ENCODE measurements around the gene TMEM181. TPM values are rescaled to one million over a fixed set of nuclear protein-coding genes. Genes with fewer than 3 reads are reported as not detected.
"Not testable (repeated sequence)": the region's sequence is repeated elsewhere in the genome, so short reads cannot be mapped to it uniquely, and the experiment has no call there.

TMEM181 gene
- total and polyA plus RNA-seq, 2 donors (not counting 1 experiment from before 2014, with no cell fraction given), result 2.8 to 9.3 TPM

- H3K27ac ChIP-seq (ENCODE audit: low read length in 2 of 2), result no peak overlapping the region
- intact Hi-C loops (cut with micrococcal nuclease), result no loop called here
- no peaks in the 10 kb centered on the region for H4K20me1 ChIP-seq (ENCODE audit: control insufficient read depth, insufficient read depth, low read length, poor library complexity, severe bottlenecking)
- H3K4me1 ChIP-seq (ENCODE audit: control insufficient read depth in 2 of 2, insufficient read depth in 2 of 2, low read length in 2 of 2), result peaks cover 2 to 9% of the 10 kb centered on the region in 2 donors
- WGBS (ENCODE audit: insufficient coverage), result 100% methylated on average over 4 of the region's 6 CpGs
- ATAC-seq (ENCODE audit: low read depth) (no peak), DNase-seq (no peak)
- POLR2A ChIA-PET, result no interaction called here
- H3K4me3 Mint-ChIP-seq, result no peak overlapping the region
- peaks cover 0 to 2% (median 0%) of the 10 kb centered on the region in 4 experiments for H3K27me3 ChIP-seq (replicated peaks in 1 of 4; ENCODE audit: control extremely low read depth in 1 of 4, control insufficient read depth in 3 of 4, insufficient read depth in 4 of 4, low read length in 3 of 4)
- no peak overlapping the region for H3K4me3 ChIP-seq (ENCODE audit: control extremely low read depth in 1 of 5, extremely low read depth in 1 of 5, insufficient read depth in 1 of 5, low read depth in 2 of 5, low read length in 4 of 5)
- no peak overlapping the region for H3K27ac Mint-ChIP-seq
- H3K27me3 Mint-ChIP-seq, result no peaks in the 10 kb centered on the region
- no peak overlapping the region for H3K9ac ChIP-seq (ENCODE audit: low read length)
- no peak for TF ChIP-seq EZH2 (IDR thresholded peaks at IDR 0.05; ENCODE audit: borderline replicate concordance, insufficient read depth, low read depth, low read length, poor library complexity, severe bottlenecking)
- H3K9me3 ChIP-seq (ENCODE audit: control extremely low read depth in 1 of 3, control insufficient read depth in 2 of 3, insufficient read depth in 1 of 3, low read length in 2 of 3), result no peaks in the 10 kb centered on the region
- no peak overlapping the region for H3K4me2 ChIP-seq (replicated peaks; ENCODE audit: low read depth, low read length, poor library complexity, severe bottlenecking)
- CTCF ChIA-PET, result interaction anchor here (0.7 to 4.1 kb wide), 3 partner anchors 12 to 18 kb away, joined by 3 to 11 read pairs (median 4); no protein-coding TSS in a partner anchor
- no peaks in the 10 kb centered on the region for H3K9me3 Mint-ChIP-seq (ENCODE audit: insufficient read depth)
- peaks cover 2% of the 10 kb centered on the region for H3K4me1 Mint-ChIP-seq
- no peak overlapping the region for H2AFZ ChIP-seq (ENCODE audit: insufficient read depth, low read depth, low read length, poor library complexity, severe bottlenecking)
- H3K36me3 ChIP-seq (replicated peaks in 1 of 2; ENCODE audit: control extremely low read depth in 1 of 2, control insufficient read depth in 1 of 2, extremely low read depth in 1 of 2, insufficient read depth in 2 of 2, low read length in 1 of 2), result no peaks in the 10 kb centered on the region
- no peaks in the 10 kb centered on the region for H3K79me2 ChIP-seq (ENCODE audit: control insufficient read depth, insufficient read depth, low read length)
Measured at GRCh38 chr6:158672726-158673125, 112.8 kb downstream of the TMEM181 start.

- H3K9me3 Mint-ChIP-seq (ENCODE audit: insufficient read depth), result no peaks in the 10 kb centered on the region
Measured at GRCh38 chr6:158674342-158675131, 114.6 kb downstream of the TMEM181 start.

GRCh38 chr6:158677094-158677493 is 117.2 kb downstream of the TMEM181 start:
- CTCF ChIA-PET, result interaction anchor here (0.7 kb wide), 1 partner anchor 17 kb away, joined by 3 read pairs; no protein-coding TSS in a partner anchor
- H3K9ac ChIP-seq (ENCODE audit: low read length); H3K4me1 ChIP-seq (ENCODE audit: control insufficient read depth in 2 of 2, insufficient read depth in 2 of 2, low read length in 2 of 2); H3K4me3 ChIP-seq (ENCODE audit: control extremely low read depth in 1 of 5, extremely low read depth in 1 of 5, insufficient read depth in 1 of 5, low read depth in 2 of 5, low read length in 4 of 5); H4K20me1 ChIP-seq (ENCODE audit: control insufficient read depth, insufficient read depth, low read length, poor library complexity, severe bottlenecking); H3K27ac ChIP-seq (ENCODE audit: low read length in 2 of 2); POLR2A ChIA-PET; DNase-seq; H3K27me3 Mint-ChIP-seq; H3K4me3 Mint-ChIP-seq; H3K27ac Mint-ChIP-seq; H3K4me2 ChIP-seq (replicated peaks; ENCODE audit: low read depth, low read length, poor library complexity, severe bottlenecking); intact Hi-C loops (cut with micrococcal nuclease); ATAC-seq (ENCODE audit: low read depth); H3K4me1 Mint-ChIP-seq; H3K9me3 ChIP-seq (ENCODE audit: control extremely low read depth in 1 of 3, control insufficient read depth in 2 of 3, insufficient read depth in 1 of 3, low read length in 2 of 3); H3K36me3 ChIP-seq (replicated peaks in 1 of 2; ENCODE audit: control extremely low read depth in 1 of 2, control insufficient read depth in 1 of 2, extremely low read depth in 1 of 2, insufficient read depth in 2 of 2, low read length in 1 of 2); H3K27me3 ChIP-seq (replicated peaks in 1 of 4; ENCODE audit: control extremely low read depth in 1 of 4, control insufficient read depth in 3 of 4, insufficient read depth in 4 of 4, low read length in 3 of 4); H2AFZ ChIP-seq (ENCODE audit: insufficient read depth, low read depth, low read length, poor library complexity, severe bottlenecking); H3K79me2 ChIP-seq (ENCODE audit: control insufficient read depth, insufficient read depth, low read length); H3K9me3 Mint-ChIP-seq (ENCODE audit: insufficient read depth): not testable (repeated sequence)
- WGBS (ENCODE audit: insufficient coverage), result no CpG with 5 or more reads among the region's 3 CpGs

More at GRCh38 chr6:158674342-158675131, 114.6 kb downstream of the TMEM181 start:
- Histone ChIP-seq H3K9me3 (ENCODE audit: control extremely low read depth in 1 of 3, control insufficient read depth in 2 of 3, insufficient read depth in 1 of 3, low read length in 2 of 3) (no peaks in the 10 kb centered on the region), H3K4me1 (ENCODE audit: control insufficient read depth in 2 of 2, insufficient read depth in 2 of 2, low read length in 2 of 2) (no peaks in the 10 kb centered on the region), H3K27ac (ENCODE audit: low read length in 2 of 2) (no peak overlapping the region), H3K9ac (ENCODE audit: low read length) (no peak overlapping the region), H3K27me3 (replicated peaks in 1 of 4; ENCODE audit: control extremely low read depth in 1 of 4, control insufficient read depth in 3 of 4, insufficient read depth in 4 of 4, low read length in 3 of 4) (peaks cover 0 to 2% (median 0%) of the 10 kb centered on the region in 4 experiments), H3K36me3 (replicated peaks in 1 of 2; ENCODE audit: control extremely low read depth in 1 of 2, control insufficient read depth in 1 of 2, extremely low read depth in 1 of 2, insufficient read depth in 2 of 2, low read length in 1 of 2) (no peaks in the 10 kb centered on the region), H2AFZ (ENCODE audit: insufficient read depth, low read depth, low read length, poor library complexity, severe bottlenecking) (no peak overlapping the region), H3K4me2 (replicated peaks; ENCODE audit: low read depth, low read length, poor library complexity, severe bottlenecking) (no peak overlapping the region), H3K79me2 (ENCODE audit: control insufficient read depth, insufficient read depth, low read length) (no peaks in the 10 kb centered on the region), H4K20me1 (ENCODE audit: control insufficient read depth, insufficient read depth, low read length, poor library complexity, severe bottlenecking) (no peaks in the 10 kb centered on the region), H3K4me3 (ENCODE audit: control extremely low read depth in 1 of 5, extremely low read depth in 1 of 5, insufficient read depth in 1 of 5, low read depth in 2 of 5, low read length in 4 of 5) (no peak overlapping the region)
- no peak for DNase-seq
- CTCF ChIA-PET, result interaction anchor here (0.6 to 4.1 kb wide), 3 partner anchors 12 to 17 kb away, joined by 3 to 11 read pairs (median 5); no protein-coding TSS in a partner anchor
- POLR2A ChIA-PET, result no interaction called here
- WGBS (ENCODE audit: insufficient coverage), result 97% methylated on average over 9 of the region's 14 CpGs
- intact Hi-C loops (cut with micrococcal nuclease), result no loop called here
- ATAC-seq (ENCODE audit: low read depth), result no peak
- no peaks in the 10 kb centered on the region for H3K4me1 Mint-ChIP-seq
- no peaks in the 10 kb centered on the region for H3K27me3 Mint-ChIP-seq
- no peak overlapping the region for H3K4me3 Mint-ChIP-seq
- no peak overlapping the region for H3K27ac Mint-ChIP-seq
- no peak for TF ChIP-seq EZH2 (IDR thresholded peaks at IDR 0.05; ENCODE audit: borderline replicate concordance, insufficient read depth, low read depth, low read length, poor library complexity, severe bottlenecking)
- no peak for TF ChIP-seq CTCF (IDR thresholded peaks at IDR 0.05)
